Measurements from ENCODE around the gene COPE.

GRCh38 chr19:18878058-18878797 lies 41.0 kb downstream of the COPE start:
- TF ChIP-seq SP1 (IDR thresholded peaks at IDR 0.05) (no peak), FOXM1 (IDR thresholded peaks at IDR 0.05; ENCODE audit: borderline replicate concordance) (no peak), TARDBP (IDR thresholded peaks at IDR 0.05) (no peak), HDGF (IDR thresholded peaks at IDR 0.05; ENCODE audit: borderline replicate concordance) (no peak), FOXK2 (IDR thresholded peaks at IDR 0.05) (no peak)
